GM19035 (cell line): ENCODE data around the gene GIGYF2.

Experiments
- ATAC-seq: cut with Tn5 transposase; IDR thresholded peaks from one replicate; pipeline ENCODE4 v1.9.1; 2021; ENCODE audit not compliant: unreplicated experiment

Gene GIGYF2

GRCh38 chr2:232878855-232879617 lies 181.9 kb downstream of the GIGYF2 start:
- no peak for ATAC-seq

- no peak for ATAC-seq
Measured at GRCh38 chr2:232879618-232880494, 182.7 kb downstream of the GIGYF2 start.

- no peak for ATAC-seq
Measured at GRCh38 chr2:232880764-232881351, 183.7 kb downstream of the GIGYF2 start.

GRCh38 chr2:232882085-232882484 lies 185.0 kb downstream of the GIGYF2 start:
- ATAC-seq, result no peak

- no peak for ATAC-seq
Measured at GRCh38 chr2:232882505-232883115, 185.5 kb downstream of the GIGYF2 start.

- no peak for ATAC-seq
Measured at GRCh38 chr2:232883116-232883721, 186.1 kb downstream of the GIGYF2 start.

GRCh38 chr2:232884001-232884421 lies 186.9 kb downstream of the GIGYF2 start:
- no peak for ATAC-seq

GRCh38 chr2:232884549-232885263 lies 187.6 kb downstream of the GIGYF2 start:
- no peak for ATAC-seq

- no peak for ATAC-seq
Measured at GRCh38 chr2:232885264-232885961, 188.3 kb downstream of the GIGYF2 start.

GRCh38 chr2:232886176-232886575 lies 189.0 kb downstream of the GIGYF2 start:
- no peak for ATAC-seq

- ATAC-seq, result no peak
Measured at GRCh38 chr2:232886632-232887031, 189.5 kb downstream of the GIGYF2 start.

- ATAC-seq, result no peak
Measured at GRCh38 chr2:232887171-232887850, 190.2 kb downstream of the GIGYF2 start.

GRCh38 chr2:232888099-232888836 lies 191.1 kb downstream of the GIGYF2 start:
- ATAC-seq, result no peak

- no peak for ATAC-seq
Measured at GRCh38 chr2:232888839-232889529, 191.9 kb downstream of the GIGYF2 start.

- ATAC-seq, result no peak
Measured at GRCh38 chr2:232889876-232890401, 192.8 kb downstream of the GIGYF2 start.

GRCh38 chr2:232890536-232890895 lies 193.4 kb downstream of the GIGYF2 start:
- ATAC-seq, result no peak

- ATAC-seq, result no peak
Measured at GRCh38 chr2:232890896-232891601, 193.9 kb downstream of the GIGYF2 start.
